Suprapubic skin (tissue), 4 donors: ENCODE measurements around the gene EXT2. TPM values are rescaled to one million over a fixed set of nuclear protein-coding genes. Genes with fewer than 3 reads are reported as not detected.

Source experiments
- DNase-seq, 2 donors: peaks; one replicate each; pipeline ENCODE4 v3.0.0-alpha.2; 2019; ENCODE audit warnings: low spot score in 2 of 2
- H3K27ac ChIP-seq: fragments of 200-600 bp; sonication (generic); one replicate; pipeline ENCODE4 v1.5.1; 2019
- H3K27me3 ChIP-seq: fragments of 200-600 bp; sonication (generic); one replicate; pipeline ENCODE4 v1.5.1; 2019
- H3K36me3 ChIP-seq: fragments of 200-600 bp; sonication (generic); one replicate; pipeline ENCODE4 v1.5.1; 2019
- H3K4me1 ChIP-seq: fragments of 200-600 bp; sonication (generic); one replicate; pipeline ENCODE4 v1.5.1; 2019
- H3K4me3 ChIP-seq: fragments of 200-600 bp; sonication (generic); one replicate; pipeline ENCODE4 v1.5.1; 2019; ENCODE audit warnings: mild to moderate bottlenecking
- H3K9me3 ChIP-seq: fragments of 200-600 bp; sonication (generic); one replicate; pipeline ENCODE4 v1.5.1; 2019
- EP300 ChIP-seq: sonication (generic); formaldehyde crosslinking; IDR thresholded peaks from one replicate; pipeline ENCODE4 v1.6.1; 2017; ENCODE audit warnings: antibody characterized with exemption
- POLR2A ChIP-seq, 2 donors: fragments of 450-650 bp; IDR thresholded peaks; one replicate each; pipeline ENCODE4 v1.6.1; 2017; ENCODE audit warnings: antibody characterized with exemption in 2 of 2, mild to moderate bottlenecking in 2 of 2, moderate library complexity in 2 of 2
- POLR2AphosphoS5 ChIP-seq, 3 donors: sonication (generic); formaldehyde crosslinking; IDR thresholded peaks; one replicate each; pipeline ENCODE4 v1.6.1; 2017; ENCODE audit warnings: antibody characterized with exemption in 3 of 3
- WGBS: methylation state at CpG from one replicate; pipeline ENCODE4 v1.1.5; 2018; 5-methylcytosine and 5-hydroxymethylcytosine counted together
- total RNA-seq, 4 donors: library from RNA; depleted of rRNA; stranded (reverse); fragments of >200 nt; gene quantifications; one replicate each; pipeline ENCODE4 v1.1.0, GENCODE V29; 2016
- TF ChIP-seq, protein P1 (sequence below), 2 donors: fragments of 200-600 bp in 1 of 2; fragments of 450-650 bp in 1 of 2; sonication (generic) in 1 of 2; IDR thresholded peaks; one replicate each; pipeline ENCODE4 v1.5.1; 2016 to 2019; ENCODE audit warnings: antibody characterized with exemption in 2 of 2, mild to moderate bottlenecking in 1 of 2, moderate library complexity in 1 of 2

Gene EXT2
- total RNA-seq, 4 donors from 2014 or later = 66.3 to 82.0 (median 72.4) TPM

- peaks cover 15% of the 10 kb centered on the region for H3K4me1 ChIP-seq
- 93% methylated on average over 3 of the region's 3 CpGs for WGBS
- H3K9me3 ChIP-seq = no peaks in the 10 kb centered on the region
- no peak for DNase-seq
- no peak overlapping the region for H3K4me3 ChIP-seq
- H3K36me3 ChIP-seq = peaks cover 36% of the 10 kb centered on the region
- H3K27me3 ChIP-seq = no peaks in the 10 kb centered on the region
- TF ChIP-seq, protein P1, sequence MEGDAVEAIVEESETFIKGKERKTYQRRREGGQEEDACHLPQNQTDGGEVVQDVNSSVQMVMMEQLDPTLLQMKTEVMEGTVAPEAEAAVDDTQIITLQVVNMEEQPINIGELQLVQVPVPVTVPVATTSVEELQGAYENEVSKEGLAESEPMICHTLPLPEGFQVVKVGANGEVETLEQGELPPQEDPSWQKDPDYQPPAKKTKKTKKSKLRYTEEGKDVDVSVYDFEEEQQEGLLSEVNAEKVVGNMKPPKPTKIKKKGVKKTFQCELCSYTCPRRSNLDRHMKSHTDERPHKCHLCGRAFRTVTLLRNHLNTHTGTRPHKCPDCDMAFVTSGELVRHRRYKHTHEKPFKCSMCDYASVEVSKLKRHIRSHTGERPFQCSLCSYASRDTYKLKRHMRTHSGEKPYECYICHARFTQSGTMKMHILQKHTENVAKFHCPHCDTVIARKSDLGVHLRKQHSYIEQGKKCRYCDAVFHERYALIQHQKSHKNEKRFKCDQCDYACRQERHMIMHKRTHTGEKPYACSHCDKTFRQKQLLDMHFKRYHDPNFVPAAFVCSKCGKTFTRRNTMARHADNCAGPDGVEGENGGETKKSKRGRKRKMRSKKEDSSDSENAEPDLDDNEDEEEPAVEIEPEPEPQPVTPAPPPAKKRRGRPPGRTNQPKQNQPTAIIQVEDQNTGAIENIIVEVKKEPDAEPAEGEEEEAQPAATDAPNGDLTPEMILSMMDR (IDR thresholded peaks at IDR 0.05) = no peak
- H3K27ac ChIP-seq = no peak overlapping the region
Observed at GRCh38 chr11:44113572-44113971, 18.1 kb downstream of the EXT2 start.

GRCh38 chr11:44116234-44116830 lies 20.9 kb downstream of the EXT2 start:
- WGBS = 73% methylated on average over 3 of the region's 3 CpGs
- TF ChIP-seq, protein P1 (IDR thresholded peaks at IDR 0.05) = no peak
- no peak for TF ChIP-seq POLR2A (IDR thresholded peaks at IDR 0.05)
- TF ChIP-seq POLR2AphosphoS5 (IDR thresholded peaks at IDR 0.05) = no peak
- no peak for TF ChIP-seq EP300
- DNase-seq = no peak
- Histone ChIP-seq H3K27me3 (no peaks in the 10 kb centered on the region), H3K4me3 (no peak overlapping the region), H3K27ac (no peak overlapping the region), H3K36me3 (peaks cover 35% of the 10 kb centered on the region), H3K9me3 (no peaks in the 10 kb centered on the region), H3K4me1 (peaks cover 9% of the 10 kb centered on the region)

DNA sequence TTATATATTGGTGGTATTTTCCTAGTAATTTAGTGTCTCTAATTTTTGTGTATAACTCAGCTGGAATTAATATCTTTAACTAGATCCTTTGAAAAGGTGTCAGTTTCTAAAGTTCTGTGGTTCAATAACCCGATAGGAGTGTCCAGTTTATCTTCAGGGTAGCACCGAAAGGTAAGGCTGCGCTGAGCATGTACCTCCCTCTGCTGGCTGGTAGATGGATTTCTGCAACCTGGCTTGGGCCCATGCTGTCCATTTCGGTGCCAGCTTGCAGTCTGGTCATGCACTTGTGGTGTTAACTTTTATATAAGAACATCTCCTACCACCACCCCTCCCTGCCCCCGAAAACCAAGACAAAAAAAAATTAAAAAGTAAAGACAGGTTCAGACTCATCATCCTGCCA lies 24.7 kb downstream of the EXT2 start:
- no peak for DNase-seq
- TF ChIP-seq, protein P1 (IDR thresholded peaks at IDR 0.05) = no peak
- TF ChIP-seq POLR2AphosphoS5 (IDR thresholded peaks at IDR 0.05) = no peak
- no peak for TF ChIP-seq POLR2A (IDR thresholded peaks at IDR 0.05)
- TF ChIP-seq EP300 = no peak

DNA sequence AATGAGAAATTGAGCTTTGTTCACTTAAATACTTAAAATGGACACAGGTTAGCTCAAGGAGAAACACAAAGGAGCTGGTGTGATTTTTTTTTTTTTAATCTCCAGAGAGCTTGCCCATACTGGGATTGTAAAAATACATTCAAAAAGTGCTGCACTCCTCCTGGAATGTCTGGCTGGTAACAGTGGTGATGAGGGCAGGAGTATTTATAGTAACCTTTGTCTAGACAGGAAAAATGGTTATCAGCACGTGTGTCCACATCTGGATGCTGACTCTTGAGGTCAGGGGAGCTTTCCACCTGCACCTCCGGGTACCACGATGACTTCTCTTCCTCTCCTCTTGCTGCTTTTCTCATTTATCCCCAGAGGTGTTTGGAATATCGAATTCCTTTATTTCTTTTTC lies 30.1 kb downstream of the EXT2 start:
- H3K4me3 ChIP-seq = no peak overlapping the region
- 79% methylated on average over 4 of the region's 4 CpGs for WGBS

More for the DNA sequence above, 24.7 kb downstream of the EXT2 start:
- H3K9me3 ChIP-seq = no peaks in the 10 kb centered on the region
- peaks cover 36% of the 10 kb centered on the region for H3K36me3 ChIP-seq
- H3K4me1 ChIP-seq = no peaks in the 10 kb centered on the region
- no peak overlapping the region for H3K27ac ChIP-seq
- no peak overlapping the region for H3K4me3 ChIP-seq
- WGBS = 77% methylated on average over 5 of the region's 5 CpGs
- no peaks in the 10 kb centered on the region for H3K27me3 ChIP-seq

DNA sequence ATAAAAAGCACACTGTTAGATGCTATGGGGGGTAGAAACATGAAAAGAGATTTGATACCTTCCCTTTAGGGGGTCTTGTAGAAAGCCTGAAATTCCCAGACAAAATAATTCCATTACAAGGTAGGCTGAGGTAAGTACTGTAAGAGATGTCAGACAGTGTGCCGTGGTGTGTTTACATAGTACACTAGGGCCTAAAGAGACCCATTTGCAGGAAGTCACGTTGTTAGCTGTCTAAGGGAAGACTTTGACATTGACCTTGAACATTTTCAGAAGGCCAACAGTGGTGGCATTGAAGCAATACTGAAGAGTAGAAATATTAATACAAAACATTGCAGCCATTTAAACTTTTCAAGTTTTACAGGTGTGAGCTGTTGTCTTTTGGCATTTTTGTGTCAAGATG lies 30.8 kb downstream of the EXT2 start:
- WGBS = 89% methylated on average over 2 of the region's 2 CpGs
- no peak for DNase-seq
- no peak overlapping the region for H3K27ac ChIP-seq
- no peaks in the 10 kb centered on the region for H3K4me1 ChIP-seq
- peaks cover 76% of the 10 kb centered on the region for H3K36me3 ChIP-seq
- no peak overlapping the region for H3K4me3 ChIP-seq
- no peaks in the 10 kb centered on the region for H3K9me3 ChIP-seq
- H3K27me3 ChIP-seq = no peaks in the 10 kb centered on the region
- TF ChIP-seq, protein P1 (IDR thresholded peaks at IDR 0.05) = no peak
- TF ChIP-seq EP300 (no peak), POLR2AphosphoS5 (IDR thresholded peaks at IDR 0.05) (no peak), POLR2A (IDR thresholded peaks at IDR 0.05) (no peak)

More for the DNA sequence above, 30.1 kb downstream of the EXT2 start:
- Histone ChIP-seq H3K4me1 (no peaks in the 10 kb centered on the region), H3K27ac (no peak overlapping the region), H3K27me3 (no peaks in the 10 kb centered on the region), H3K9me3 (no peaks in the 10 kb centered on the region), H3K36me3 (peaks cover 73% of the 10 kb centered on the region)
- DNase-seq = no peak
- no peak for TF ChIP-seq POLR2A (IDR thresholded peaks at IDR 0.05)
- TF ChIP-seq EP300 = no peak
- no peak for TF ChIP-seq POLR2AphosphoS5 (IDR thresholded peaks at IDR 0.05)
- TF ChIP-seq, protein P1 (IDR thresholded peaks at IDR 0.05) = no peak
